Coronary artery (tissue), 2 donors: ENCODE measurements around the gene HS1BP3.

Source experiments
- DNase-seq: peaks from one replicate; pipeline ENCODE4 v3.0.0-alpha.2; 2017; ENCODE audit warnings: low spot score
- H3K27ac ChIP-seq, 2 donors: fragments of 200-600 bp; sonication (generic); one replicate each; pipeline ENCODE4 v1.5.1; 2016 to 2019
- H3K4me3 ChIP-seq: fragments of 200-600 bp; sonication (generic); 2 replicates; pipeline ENCODE4 v1.5.1; 2016; ENCODE audit warnings: mild to moderate bottlenecking, moderate library complexity
- TF ChIP-seq, protein P1 (sequence below): fragments of 200-600 bp; sonication (generic); IDR thresholded peaks from one replicate; pipeline ENCODE4 v1.5.1; 2019; ENCODE audit warnings: antibody characterized with exemption

Gene HS1BP3

DNA sequence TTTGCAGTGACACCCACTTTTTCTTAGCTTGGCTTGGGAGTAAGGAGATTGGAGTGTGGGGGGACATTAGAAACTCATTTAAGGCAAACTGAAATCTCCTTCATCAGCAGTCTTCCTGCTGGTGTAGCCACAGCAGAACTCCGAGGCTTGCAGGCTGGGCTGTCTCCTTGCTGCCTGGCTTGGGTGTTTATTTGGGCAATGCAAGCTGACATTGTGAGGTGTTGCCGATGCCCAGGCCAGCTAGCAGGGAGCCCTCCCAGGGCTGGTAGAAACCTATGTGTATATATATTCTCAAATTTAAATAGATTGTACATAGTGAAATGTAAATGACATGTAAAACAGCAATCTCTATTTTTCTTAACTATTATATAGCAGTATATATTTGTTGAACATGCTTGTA is 27.9 kb upstream of the HS1BP3 start:
- no peak for DNase-seq

DNA sequence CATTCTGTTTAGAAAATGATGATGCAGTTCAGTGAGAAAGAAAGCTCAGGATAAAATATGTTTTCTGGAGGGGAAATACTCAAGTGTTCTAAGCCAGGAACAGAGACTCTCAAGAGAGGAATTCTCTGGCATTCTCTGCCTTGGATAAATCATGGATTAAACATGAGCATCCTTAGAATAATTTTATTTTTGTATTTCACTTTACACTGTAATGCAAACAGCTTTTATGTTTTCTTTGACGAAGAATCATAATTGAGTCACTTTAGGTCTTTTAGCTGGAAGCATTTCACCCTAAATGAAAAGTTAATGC is 27.1 kb upstream of the HS1BP3 start:
- TF ChIP-seq, protein P1, sequence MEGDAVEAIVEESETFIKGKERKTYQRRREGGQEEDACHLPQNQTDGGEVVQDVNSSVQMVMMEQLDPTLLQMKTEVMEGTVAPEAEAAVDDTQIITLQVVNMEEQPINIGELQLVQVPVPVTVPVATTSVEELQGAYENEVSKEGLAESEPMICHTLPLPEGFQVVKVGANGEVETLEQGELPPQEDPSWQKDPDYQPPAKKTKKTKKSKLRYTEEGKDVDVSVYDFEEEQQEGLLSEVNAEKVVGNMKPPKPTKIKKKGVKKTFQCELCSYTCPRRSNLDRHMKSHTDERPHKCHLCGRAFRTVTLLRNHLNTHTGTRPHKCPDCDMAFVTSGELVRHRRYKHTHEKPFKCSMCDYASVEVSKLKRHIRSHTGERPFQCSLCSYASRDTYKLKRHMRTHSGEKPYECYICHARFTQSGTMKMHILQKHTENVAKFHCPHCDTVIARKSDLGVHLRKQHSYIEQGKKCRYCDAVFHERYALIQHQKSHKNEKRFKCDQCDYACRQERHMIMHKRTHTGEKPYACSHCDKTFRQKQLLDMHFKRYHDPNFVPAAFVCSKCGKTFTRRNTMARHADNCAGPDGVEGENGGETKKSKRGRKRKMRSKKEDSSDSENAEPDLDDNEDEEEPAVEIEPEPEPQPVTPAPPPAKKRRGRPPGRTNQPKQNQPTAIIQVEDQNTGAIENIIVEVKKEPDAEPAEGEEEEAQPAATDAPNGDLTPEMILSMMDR, result no peak
- Histone ChIP-seq H3K4me3 (no peak overlapping the region), H3K27ac (no peak overlapping the region)
- DNase-seq, result no peak

More for the DNA sequence above, 27.9 kb upstream of the HS1BP3 start:
- no peak overlapping the region for H3K27ac ChIP-seq
- no peak overlapping the region for H3K4me3 ChIP-seq
- TF ChIP-seq, protein P1, result no peak

DNA sequence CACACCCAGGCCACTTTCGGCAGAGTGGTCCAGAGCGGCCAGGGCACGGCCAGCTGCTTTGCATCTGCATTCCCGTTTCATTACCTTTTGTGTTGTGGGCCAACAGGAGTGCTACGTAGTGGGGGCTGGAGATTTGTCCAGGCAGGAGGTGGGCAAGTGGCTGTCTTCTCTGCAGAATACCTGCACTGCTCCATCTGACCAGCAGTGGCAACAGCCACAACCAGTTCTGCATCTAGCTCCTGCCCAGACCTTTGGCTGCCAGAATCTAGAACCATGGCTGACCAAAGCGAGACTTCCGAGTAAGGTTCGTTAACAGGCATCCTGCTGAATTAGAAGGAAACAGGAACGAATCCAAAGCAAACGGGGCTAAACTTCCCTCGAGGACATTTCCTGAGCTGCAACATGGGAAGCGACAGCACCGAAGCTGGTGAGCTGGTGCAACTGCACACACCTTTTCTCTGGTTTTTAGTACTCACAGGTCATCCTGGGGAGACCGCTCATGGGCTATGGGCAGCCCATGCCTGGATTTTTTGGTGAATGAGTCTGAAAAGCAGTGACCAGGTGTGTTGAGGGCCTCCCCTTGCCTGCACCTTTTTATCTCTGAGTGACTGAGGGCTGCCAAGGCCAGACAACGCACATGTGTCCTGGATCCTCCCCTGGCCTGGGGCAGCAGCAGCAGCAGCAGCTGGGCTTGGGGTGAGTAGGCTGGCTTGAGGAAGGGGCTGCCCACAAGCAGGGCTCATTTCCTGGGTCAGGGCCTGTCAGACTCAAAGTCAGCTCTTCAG is 26.6 kb upstream of the HS1BP3 start:
- DNase-seq, result no peak
- Histone ChIP-seq H3K27ac (no peak overlapping the region), H3K4me3 (no peak overlapping the region)
- TF ChIP-seq, protein P1, result no peak

DNA sequence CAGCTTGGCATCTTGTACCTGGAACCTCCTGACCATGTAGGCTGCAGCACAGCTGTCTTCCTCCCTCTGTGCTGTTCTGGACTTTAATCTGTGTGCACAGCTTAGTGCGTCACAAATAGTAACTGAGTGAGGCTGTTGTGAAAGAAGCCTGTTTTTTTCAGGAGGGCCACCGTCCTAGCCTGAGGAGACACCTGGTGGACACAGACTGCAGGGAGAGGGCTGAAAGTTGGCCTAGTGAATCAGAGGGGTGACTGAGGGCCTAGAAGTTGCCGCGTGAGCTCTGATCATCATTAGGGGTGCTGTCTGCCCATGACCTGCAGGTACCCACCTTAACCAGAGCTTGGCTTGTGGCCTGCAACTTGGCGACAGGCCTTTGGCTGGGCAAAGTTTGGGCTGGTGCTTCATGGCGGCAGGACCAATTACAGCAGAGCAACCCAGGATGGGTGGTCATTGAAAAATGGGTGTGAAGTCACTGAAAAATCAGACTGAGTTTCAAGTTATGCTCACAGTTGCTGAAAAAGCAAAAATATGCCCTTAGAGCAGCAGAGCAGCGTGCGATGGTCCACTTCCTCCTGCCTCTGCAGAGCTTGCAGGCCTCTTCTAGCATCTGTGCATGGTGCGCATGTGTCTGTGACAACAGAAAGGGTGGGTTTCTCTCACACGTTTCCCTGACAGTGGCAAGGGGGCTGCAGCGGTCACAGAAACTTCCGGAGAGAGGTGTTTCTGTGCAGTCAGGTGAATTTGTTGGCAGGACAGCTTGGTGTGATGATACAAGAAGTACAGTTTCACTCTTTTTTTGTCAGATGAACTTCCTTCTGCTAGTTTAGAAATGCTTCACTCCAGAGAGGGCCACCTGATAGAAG is 25.7 kb upstream of the HS1BP3 start:
- no peak overlapping the region for H3K4me3 ChIP-seq
- peak overlapping the region; percentile 78 for H3K27ac ChIP-seq
- DNase-seq, result no peak
- TF ChIP-seq, protein P1, result peak; percentile 35

DNA sequence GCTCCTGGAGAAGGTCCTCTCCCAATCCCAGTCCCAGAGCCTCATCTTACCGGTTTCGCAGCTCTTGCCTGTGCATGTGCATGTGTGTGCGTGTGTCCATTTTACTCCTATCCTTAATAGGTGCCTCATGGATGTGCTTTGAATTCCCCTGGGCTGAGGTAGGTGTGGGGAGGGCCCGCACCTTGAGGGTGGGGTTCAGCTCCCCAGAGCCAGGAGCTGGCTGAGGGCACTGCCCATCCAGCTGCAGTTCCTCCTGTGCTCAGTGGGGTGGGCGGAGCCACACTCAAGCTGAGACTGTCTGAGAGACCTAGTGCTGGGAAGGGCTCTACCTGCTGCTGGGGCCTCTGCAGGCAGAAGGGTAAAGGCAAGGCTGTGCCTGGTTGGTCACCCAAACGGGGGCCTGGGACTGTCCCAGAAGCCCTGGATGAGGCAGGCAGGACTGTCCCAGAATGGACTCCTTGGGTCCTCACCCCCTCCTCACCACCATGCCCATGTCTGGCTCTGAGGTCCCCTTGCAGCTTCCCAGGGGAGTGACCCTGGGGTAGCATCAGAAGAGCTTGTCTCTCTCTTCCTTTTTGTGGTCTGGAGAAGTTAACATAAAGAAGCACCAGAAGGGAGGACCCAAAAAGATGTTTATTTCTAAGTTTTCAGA is 24.9 kb upstream of the HS1BP3 start:
- DNase-seq, result no peak
- TF ChIP-seq, protein P1, result no peak
- H3K27ac ChIP-seq, result peak overlapping the region; percentile 78
- no peak overlapping the region for H3K4me3 ChIP-seq

DNA sequence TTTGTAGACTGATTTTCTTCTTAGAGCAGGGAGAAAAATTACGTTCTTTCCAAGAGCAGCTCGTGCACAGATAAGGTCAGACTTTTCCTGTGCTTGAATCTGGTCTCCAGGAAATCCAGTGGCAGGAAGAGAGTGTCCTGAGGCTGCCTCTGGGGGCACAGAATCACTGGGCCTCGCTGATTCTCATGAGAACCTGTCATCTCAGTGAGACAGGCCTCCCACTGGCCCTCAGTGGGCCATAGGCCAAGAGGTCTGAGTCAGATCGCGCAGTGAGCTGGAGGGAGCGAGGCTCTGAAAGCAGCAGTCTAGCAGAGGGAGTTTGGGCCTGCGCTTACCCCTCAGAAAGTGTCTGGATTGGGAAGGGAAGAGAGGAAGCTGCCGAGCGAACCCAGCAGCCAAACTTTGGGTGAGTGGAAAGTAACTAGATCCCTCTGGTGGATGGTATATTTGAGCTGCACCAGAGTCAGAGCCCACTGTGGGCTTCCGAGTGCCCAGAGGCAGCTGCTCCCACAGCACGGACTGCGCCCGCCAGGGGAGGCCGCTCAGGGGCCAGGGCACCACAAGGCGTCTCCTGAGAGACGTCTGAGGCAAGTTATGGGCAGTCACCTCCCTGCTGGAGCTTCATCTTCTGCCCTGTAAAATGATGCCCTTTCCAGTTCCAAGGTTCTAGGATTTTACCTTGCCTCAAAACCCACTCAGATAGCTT is 24.2 kb upstream of the HS1BP3 start:
- Histone ChIP-seq H3K4me3 (peak overlapping the region; percentile 8), H3K27ac (peak overlapping the region; percentile 78)
- DNase-seq, result peak; percentile 87
- TF ChIP-seq, protein P1, result no peak
